ENCODE data around the gene ADORA3.

Gene ADORA3

DNA sequence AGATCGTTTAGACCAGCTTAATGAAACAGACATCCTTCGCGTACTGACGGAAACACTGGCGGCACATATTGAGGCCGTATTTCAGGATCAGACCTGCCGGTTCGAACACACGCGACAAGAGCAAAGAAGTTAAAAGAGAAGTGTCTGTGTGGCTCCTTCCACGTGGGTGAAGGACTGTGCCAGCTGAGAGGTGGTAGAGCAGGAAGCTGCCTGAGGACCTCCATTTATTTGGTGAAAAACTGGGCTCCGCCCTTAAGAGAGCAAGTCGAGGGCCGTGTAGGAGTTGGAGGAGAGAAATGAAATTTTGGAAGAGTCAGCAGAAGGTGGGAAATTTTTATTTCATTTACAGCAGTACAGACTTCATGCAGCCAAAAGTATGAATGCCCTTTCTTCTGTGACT, 38.8 kb upstream of the ADORA3 start:
- no peak overlapping the region for H3K9ac ChIP-seq (ENCODE audit: low read length)
- no peak overlapping the region for H3K4me3 ChIP-seq (ENCODE audit: low read length)
- no peak overlapping the region for H3K4me2 ChIP-seq (ENCODE audit: low read length)
- H3K27me3 ChIP-seq (ENCODE audit: low read depth, low read length): no peaks in the 10 kb centered on the region
- no peaks in the 10 kb centered on the region for H3K9me3 ChIP-seq (ENCODE audit: insufficient read depth, low read length)
- H3K4me1 ChIP-seq (ENCODE audit: low read length): no peaks in the 10 kb centered on the region
- TF ChIP-seq EZH2phosphoT487 (IDR thresholded peaks at IDR 0.05; ENCODE audit: low read depth): no peak
- TF ChIP-seq, protein P1, sequence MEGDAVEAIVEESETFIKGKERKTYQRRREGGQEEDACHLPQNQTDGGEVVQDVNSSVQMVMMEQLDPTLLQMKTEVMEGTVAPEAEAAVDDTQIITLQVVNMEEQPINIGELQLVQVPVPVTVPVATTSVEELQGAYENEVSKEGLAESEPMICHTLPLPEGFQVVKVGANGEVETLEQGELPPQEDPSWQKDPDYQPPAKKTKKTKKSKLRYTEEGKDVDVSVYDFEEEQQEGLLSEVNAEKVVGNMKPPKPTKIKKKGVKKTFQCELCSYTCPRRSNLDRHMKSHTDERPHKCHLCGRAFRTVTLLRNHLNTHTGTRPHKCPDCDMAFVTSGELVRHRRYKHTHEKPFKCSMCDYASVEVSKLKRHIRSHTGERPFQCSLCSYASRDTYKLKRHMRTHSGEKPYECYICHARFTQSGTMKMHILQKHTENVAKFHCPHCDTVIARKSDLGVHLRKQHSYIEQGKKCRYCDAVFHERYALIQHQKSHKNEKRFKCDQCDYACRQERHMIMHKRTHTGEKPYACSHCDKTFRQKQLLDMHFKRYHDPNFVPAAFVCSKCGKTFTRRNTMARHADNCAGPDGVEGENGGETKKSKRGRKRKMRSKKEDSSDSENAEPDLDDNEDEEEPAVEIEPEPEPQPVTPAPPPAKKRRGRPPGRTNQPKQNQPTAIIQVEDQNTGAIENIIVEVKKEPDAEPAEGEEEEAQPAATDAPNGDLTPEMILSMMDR (IDR thresholded peaks at IDR 0.05; ENCODE audit: low read depth, low read length): no peak
- H3K27ac ChIP-seq (ENCODE audit: low read length): no peak overlapping the region
- no peak overlapping the region for H2AFZ ChIP-seq (ENCODE audit: low read depth, low read length)
- no peaks in the 10 kb centered on the region for H3K36me3 ChIP-seq (replicated peaks; ENCODE audit: low read depth, low read length)
- no peaks in the 10 kb centered on the region for H4K20me1 ChIP-seq (ENCODE audit: insufficient read depth, low read length)
- H3K79me2 ChIP-seq (ENCODE audit: low read length): no peaks in the 10 kb centered on the region

DNA sequence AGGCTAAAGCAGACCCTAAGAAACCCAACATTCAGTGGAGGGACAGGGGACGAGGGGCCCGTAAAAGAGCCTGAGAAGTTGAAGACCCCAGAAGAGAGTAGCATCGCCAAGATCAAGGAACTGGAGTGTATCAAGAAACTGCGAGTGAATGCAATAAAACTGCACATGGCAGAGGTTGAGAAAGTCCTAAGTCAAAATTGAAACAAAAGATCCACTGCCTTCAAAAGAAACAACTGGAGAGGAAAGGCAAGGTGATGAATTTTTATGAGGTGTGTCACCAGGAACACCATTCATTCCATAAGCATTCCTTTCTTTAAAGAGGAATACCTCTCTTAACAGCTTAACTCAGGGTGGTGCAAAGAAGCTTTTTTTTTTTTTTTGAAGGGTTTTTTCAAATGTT, 38.3 kb upstream of the ADORA3 start:
- Histone ChIP-seq H3K79me2 (ENCODE audit: low read length) (no peaks in the 10 kb centered on the region), H3K36me3 (replicated peaks; ENCODE audit: low read depth, low read length) (no peaks in the 10 kb centered on the region), H3K4me2 (ENCODE audit: low read length) (no peak overlapping the region), H3K9me3 (ENCODE audit: insufficient read depth, low read length) (no peaks in the 10 kb centered on the region), H3K27me3 (ENCODE audit: low read depth, low read length) (no peaks in the 10 kb centered on the region), H3K4me3 (ENCODE audit: low read length) (no peak overlapping the region), H3K4me1 (ENCODE audit: low read length) (no peaks in the 10 kb centered on the region), H4K20me1 (ENCODE audit: insufficient read depth, low read length) (no peaks in the 10 kb centered on the region), H2AFZ (ENCODE audit: low read depth, low read length) (no peak overlapping the region), H3K9ac (ENCODE audit: low read length) (no peak overlapping the region), H3K27ac (ENCODE audit: low read length) (no peak overlapping the region)
- TF ChIP-seq, protein P1 (IDR thresholded peaks at IDR 0.05; ENCODE audit: low read depth, low read length): no peak
- TF ChIP-seq EZH2phosphoT487 (IDR thresholded peaks at IDR 0.05; ENCODE audit: low read depth): no peak

DNA sequence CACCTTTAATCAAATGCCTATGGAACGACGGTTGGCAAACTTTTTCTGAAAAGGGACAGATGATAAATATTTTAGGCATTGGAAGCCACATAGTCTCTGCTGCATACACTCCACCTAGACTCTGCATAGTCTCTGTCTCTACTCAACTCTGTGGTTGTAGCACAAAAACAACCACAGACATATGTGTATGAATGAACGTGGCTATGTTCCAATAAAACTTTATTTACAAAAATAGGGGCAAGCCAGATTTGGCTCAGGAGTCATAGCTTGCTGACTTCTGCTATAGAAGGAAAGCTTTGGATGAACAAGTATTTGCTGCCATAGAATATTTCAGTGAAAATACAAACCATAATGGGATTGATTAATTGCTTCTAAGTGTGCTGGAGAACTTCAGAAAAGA, 37.5 kb upstream of the ADORA3 start:
- no peak for TF ChIP-seq EZH2phosphoT487 (IDR thresholded peaks at IDR 0.05; ENCODE audit: low read depth)
- TF ChIP-seq, protein P1 (IDR thresholded peaks at IDR 0.05; ENCODE audit: low read depth, low read length): no peak
- no peaks in the 10 kb centered on the region for H3K36me3 ChIP-seq (replicated peaks; ENCODE audit: low read depth, low read length)
- H3K27me3 ChIP-seq (ENCODE audit: low read depth, low read length): no peaks in the 10 kb centered on the region
- H3K9ac ChIP-seq (ENCODE audit: low read length): no peak overlapping the region
- H3K4me2 ChIP-seq (ENCODE audit: low read length): no peak overlapping the region
- H3K4me1 ChIP-seq (ENCODE audit: low read length): no peaks in the 10 kb centered on the region
- no peaks in the 10 kb centered on the region for H4K20me1 ChIP-seq (ENCODE audit: insufficient read depth, low read length)
- H3K79me2 ChIP-seq (ENCODE audit: low read length): no peaks in the 10 kb centered on the region
- H2AFZ ChIP-seq (ENCODE audit: low read depth, low read length): no peak overlapping the region
- no peak overlapping the region for H3K27ac ChIP-seq (ENCODE audit: low read length)
- no peak overlapping the region for H3K4me3 ChIP-seq (ENCODE audit: low read length)
- no peaks in the 10 kb centered on the region for H3K9me3 ChIP-seq (ENCODE audit: insufficient read depth, low read length)

DNA sequence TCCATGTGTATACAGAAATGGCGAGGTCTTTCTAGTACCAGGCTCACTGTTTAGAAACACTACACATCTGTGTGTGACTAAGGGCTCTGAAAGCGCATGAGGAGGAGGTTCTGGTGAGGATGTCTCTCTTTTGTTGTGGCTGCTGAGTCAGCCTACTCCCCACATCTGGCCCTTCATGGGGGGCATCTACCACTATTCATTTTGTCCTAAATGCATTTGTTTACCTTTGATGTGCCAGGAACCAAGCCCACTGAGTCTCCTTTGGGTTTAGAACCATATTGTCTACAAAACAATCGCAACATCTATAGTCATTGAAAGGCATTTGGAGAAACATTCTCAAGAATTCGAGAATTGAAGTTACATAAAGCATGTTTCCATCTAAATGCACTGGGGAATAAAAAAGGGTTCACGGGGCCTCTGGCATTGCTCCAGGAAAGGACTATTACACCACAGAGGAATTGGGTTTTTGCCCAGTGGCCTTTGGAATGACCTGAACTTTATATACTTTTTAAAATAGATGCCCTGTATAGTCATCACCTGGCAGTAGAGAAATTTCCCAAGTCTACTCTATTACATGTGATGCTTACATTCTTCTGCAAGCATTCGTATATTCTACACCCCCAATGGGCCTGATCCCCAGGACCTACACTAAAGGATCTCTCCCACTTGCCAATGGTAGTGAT, 35.1 kb upstream of the ADORA3 start:
- Histone ChIP-seq H3K9me3 (ENCODE audit: insufficient read depth, low read length) (no peaks in the 10 kb centered on the region), H2AFZ (ENCODE audit: low read depth, low read length) (no peak overlapping the region), H3K9ac (ENCODE audit: low read length) (no peak overlapping the region), H3K4me2 (ENCODE audit: low read length) (no peak overlapping the region), H3K36me3 (replicated peaks; ENCODE audit: low read depth, low read length) (no peaks in the 10 kb centered on the region), H3K79me2 (ENCODE audit: low read length) (no peaks in the 10 kb centered on the region), H3K27me3 (ENCODE audit: low read depth, low read length) (no peaks in the 10 kb centered on the region), H3K4me1 (ENCODE audit: low read length) (no peaks in the 10 kb centered on the region), H3K4me3 (ENCODE audit: low read length) (no peak overlapping the region), H3K27ac (ENCODE audit: low read length) (no peak overlapping the region), H4K20me1 (ENCODE audit: insufficient read depth, low read length) (no peaks in the 10 kb centered on the region)
- no peak for TF ChIP-seq EZH2phosphoT487 (IDR thresholded peaks at IDR 0.05; ENCODE audit: low read depth)
- TF ChIP-seq, protein P1 (IDR thresholded peaks at IDR 0.05; ENCODE audit: low read depth, low read length): no peak

Measured in OCI-LY3 (cell line).